A673 (cell line): Measurements from ENCODE around the gene GPSM1. TPM values are rescaled to one million over a fixed set of nuclear protein-coding genes. Genes with fewer than 3 reads are reported as not detected.
A peak's percentile ranks its signal among the peaks of the same experiment; 100 is the strongest.

Source experiments
- BruUV-seq: library from RNA; stranded (reverse); fragments of 400-500 nt; replicated peaks from 2 replicates; lab custom pipeline; 2021; lab: Mats Ljungman, UMichigan
- CTCF ChIA-PET: fragments of 300-600 bp; sonication (Branson Sonifier 250); formaldehyde crosslinking; loops from one replicate; lab custom pipeline; 2022; ENCODE audit warnings: antibody characterized with exemption; lab: Charles Lee
- POLR2A ChIA-PET: fragments of 300-600 bp; sonication (Branson Sonifier 250); formaldehyde crosslinking; loops from one replicate; lab custom pipeline; 2022; ENCODE audit warnings: antibody characterized with exemption; ENCODE audit not compliant: low non-redundant PET; lab: Charles Lee
- DNase-seq: peaks from one replicate; pipeline ENCODE4 v3.0.0-alpha.2; 2015; ENCODE audit warnings: low spot score
- H3K27ac ChIP-seq: fragments of 200-600 bp; sonication (generic); 2 replicates; pipeline ENCODE4 v1.5.1; 2016; ENCODE audit warnings: mixed run types, low read depth, mild to moderate bottlenecking, mixed read lengths, antibody characterized with exemption, low read length; ENCODE audit not compliant: poor library complexity, severe bottlenecking
- H3K27me3 ChIP-seq: fragments of 200-600 bp; sonication (generic); replicated peaks from 2 replicates; pipeline ENCODE4 v1.6.1; 2017; ENCODE audit warnings: mixed run types, low read depth, mild to moderate bottlenecking, mixed read lengths, antibody characterized with exemption, low read length; ENCODE audit not compliant: insufficient read depth, poor library complexity
- H3K36me3 ChIP-seq: fragments of 200-600 bp; sonication (generic); 2 replicates; pipeline ENCODE4 v1.6.1; 2016; ENCODE audit warnings: mixed run types, mild to moderate bottlenecking, mixed read lengths, antibody characterized with exemption, low read length; ENCODE audit not compliant: insufficient read depth, poor library complexity, severe bottlenecking
- H3K4me1 ChIP-seq: fragments of 200-600 bp; sonication (generic); 2 replicates; pipeline ENCODE4 v1.6.1; 2017; ENCODE audit warnings: mixed run types, mild to moderate bottlenecking, mixed read lengths, antibody characterized with exemption, low read length; ENCODE audit not compliant: insufficient read depth, poor library complexity, severe bottlenecking
- H3K4me3 ChIP-seq: fragments of 200-600 bp; sonication (generic); 2 replicates; pipeline ENCODE4 v1.5.1; 2016; ENCODE audit warnings: low read depth, mixed run types, mild to moderate bottlenecking, mixed read lengths, low read length; ENCODE audit not compliant: poor library complexity, severe bottlenecking
- H3K9me3 ChIP-seq: fragments of 200-600 bp; sonication (generic); 2 replicates; pipeline ENCODE4 v1.6.1; 2016; ENCODE audit warnings: mixed run types, low read depth, mild to moderate bottlenecking, mixed read lengths, antibody characterized with exemption, low read length; ENCODE audit not compliant: poor library complexity, severe bottlenecking
- EZH2 ChIP-seq: fragments of 200-600 bp; sonication (generic); IDR thresholded peaks from 2 replicates; pipeline ENCODE4 v1.6.1; 2017; ENCODE audit warnings: borderline replicate concordance, low read depth, mild to moderate bottlenecking, mixed read lengths, antibody characterized with exemption, low read length; ENCODE audit not compliant: poor library complexity, severe bottlenecking
- intact Hi-C: fragments of 100-400 bp; cut with micrococcal nuclease; formaldehyde crosslinking; loops from one replicate; pipeline ENCODE4 v1.10.0; 2022; ENCODE audit not compliant: unreplicated experiment
- total RNA-seq: library from RNA; stranded (reverse); gene quantifications from 2 replicates; pipeline ENCODE4 v1.2.3, GENCODE V29; 2021
- TF ChIP-seq, protein P1 (sequence below): fragments of 300-800, 200-600 bp; sonication (generic); conservative IDR thresholded peaks from 2 replicates; pipeline ENCODE4 v1.5.1; 2017; ENCODE audit warnings: low read depth, mild to moderate bottlenecking, antibody characterized with exemption, low read length, moderate library complexity, mixed read lengths

Gene GPSM1
- total RNA-seq, 1 experiment from 2014 or later, result 36.4 TPM

DNA sequence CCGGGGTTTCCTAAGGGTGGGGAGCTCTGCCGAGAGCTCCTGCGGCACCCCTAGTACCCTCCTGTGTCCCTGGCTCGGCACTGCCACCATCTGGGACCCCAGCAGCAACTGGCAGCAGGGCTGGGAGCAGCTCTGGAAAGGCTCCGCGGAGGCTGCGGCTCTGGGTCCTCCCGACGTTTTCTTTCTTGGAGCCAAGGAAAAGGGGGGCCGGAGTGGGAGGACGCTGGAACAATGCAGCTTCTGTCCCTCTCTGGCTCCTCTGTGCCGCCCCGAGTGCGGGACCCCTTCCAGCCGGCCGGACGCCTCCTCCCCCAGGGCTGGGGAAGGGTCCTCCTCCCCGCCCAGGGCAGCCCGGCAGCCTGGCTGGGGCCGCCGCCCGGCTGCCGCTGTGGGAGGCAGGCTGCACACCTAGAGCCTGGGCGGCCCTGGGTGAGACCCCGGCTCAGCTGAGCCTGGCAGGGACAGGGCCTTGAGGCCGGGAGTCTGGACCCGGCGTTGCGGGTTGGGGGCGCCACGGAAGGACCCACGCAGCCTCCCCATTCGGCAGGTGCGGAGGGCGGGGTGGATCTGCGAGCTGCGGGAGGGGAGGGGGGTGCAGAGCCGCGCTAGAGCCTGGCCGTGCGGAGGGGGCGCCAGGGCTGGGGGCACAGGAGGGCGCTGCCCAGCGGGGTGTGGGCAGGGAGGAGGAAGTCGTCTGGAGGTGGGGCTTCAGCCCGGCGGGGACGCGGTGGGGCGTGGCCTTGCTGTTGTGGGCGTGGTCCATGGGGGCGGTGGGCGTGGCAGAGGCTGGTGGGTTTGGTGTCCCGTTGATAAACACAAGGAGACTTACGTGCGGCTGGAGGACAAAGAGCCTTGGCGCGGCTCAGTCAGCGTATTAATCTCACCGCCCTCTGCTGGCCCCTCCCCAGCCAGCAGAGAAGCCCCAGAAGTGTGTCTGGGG is 15.1 kb downstream of the GPSM1 start:
- peak overlapping the region; percentile 36 for H3K4me3 ChIP-seq
- CTCF ChIA-PET, result no interaction called here

DNA sequence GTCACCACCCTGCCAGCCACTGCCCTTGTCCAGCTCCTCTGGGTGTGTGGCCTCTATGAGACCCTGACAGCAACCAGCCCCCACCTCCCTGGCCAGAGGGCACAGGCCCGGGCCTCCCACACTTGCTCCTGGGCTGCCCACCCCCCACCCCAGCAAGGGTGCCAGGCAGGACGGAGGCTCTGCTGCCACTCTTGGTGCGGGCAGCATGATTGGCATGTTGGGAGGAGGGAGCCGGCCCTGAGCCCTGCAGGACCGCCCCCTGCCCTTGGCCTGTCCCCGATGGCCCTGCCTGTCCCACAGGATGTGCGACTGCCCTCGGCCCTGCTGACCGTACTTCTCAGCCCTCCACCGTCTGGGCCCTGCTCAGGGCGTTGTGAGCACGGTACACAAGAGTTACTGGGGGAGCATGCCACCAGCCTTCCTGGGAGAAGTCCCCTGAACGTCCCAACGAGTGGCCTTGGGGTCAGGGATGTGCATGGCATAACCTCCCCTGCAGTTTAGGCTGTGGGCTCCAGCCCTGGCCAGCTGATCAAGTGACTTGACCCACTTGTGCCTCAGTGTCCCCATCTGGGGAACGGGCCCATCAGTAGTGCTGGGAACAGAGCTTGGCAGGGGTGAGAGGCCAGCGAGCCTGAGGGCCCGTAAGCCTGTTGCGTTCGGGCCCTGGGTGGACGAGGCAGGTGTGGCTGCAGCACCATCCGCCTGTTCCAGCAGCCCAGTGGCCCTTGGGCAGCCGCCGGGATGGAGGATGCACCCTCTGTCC is 16.0 kb downstream of the GPSM1 start:
- Histone ChIP-seq H3K9me3 (no peaks in the 10 kb centered on the region), H3K4me1 (peaks cover 12% of the 10 kb centered on the region), H3K27ac (peak overlapping the region; percentile 82), H3K36me3 (no peaks in the 10 kb centered on the region), H3K4me3 (peak overlapping the region; percentile 36), H3K27me3 (no peaks in the 10 kb centered on the region)
- ChIA-PET CTCF (no interaction called here), POLR2A (no interaction called here)
- no TSS peak for BruUV-seq
- DNase-seq, result no peak
- TF ChIP-seq, protein P1, sequence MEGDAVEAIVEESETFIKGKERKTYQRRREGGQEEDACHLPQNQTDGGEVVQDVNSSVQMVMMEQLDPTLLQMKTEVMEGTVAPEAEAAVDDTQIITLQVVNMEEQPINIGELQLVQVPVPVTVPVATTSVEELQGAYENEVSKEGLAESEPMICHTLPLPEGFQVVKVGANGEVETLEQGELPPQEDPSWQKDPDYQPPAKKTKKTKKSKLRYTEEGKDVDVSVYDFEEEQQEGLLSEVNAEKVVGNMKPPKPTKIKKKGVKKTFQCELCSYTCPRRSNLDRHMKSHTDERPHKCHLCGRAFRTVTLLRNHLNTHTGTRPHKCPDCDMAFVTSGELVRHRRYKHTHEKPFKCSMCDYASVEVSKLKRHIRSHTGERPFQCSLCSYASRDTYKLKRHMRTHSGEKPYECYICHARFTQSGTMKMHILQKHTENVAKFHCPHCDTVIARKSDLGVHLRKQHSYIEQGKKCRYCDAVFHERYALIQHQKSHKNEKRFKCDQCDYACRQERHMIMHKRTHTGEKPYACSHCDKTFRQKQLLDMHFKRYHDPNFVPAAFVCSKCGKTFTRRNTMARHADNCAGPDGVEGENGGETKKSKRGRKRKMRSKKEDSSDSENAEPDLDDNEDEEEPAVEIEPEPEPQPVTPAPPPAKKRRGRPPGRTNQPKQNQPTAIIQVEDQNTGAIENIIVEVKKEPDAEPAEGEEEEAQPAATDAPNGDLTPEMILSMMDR, result no peak
- no peak for TF ChIP-seq EZH2
- intact Hi-C loops, result no loop called here

More for the DNA sequence above, 15.1 kb downstream of the GPSM1 start:
- H3K9me3 ChIP-seq, result no peaks in the 10 kb centered on the region
- no peak for TF ChIP-seq EZH2
- TF ChIP-seq, protein P1, result no peak
- peak; percentile 90 for DNase-seq
- no peaks in the 10 kb centered on the region for H3K27me3 ChIP-seq
- no TSS peak for BruUV-seq
- POLR2A ChIA-PET, result no interaction called here
- H3K4me1 ChIP-seq, result peaks cover 12% of the 10 kb centered on the region
- H3K27ac ChIP-seq, result peak overlapping the region; percentile 82
- H3K36me3 ChIP-seq, result no peaks in the 10 kb centered on the region
- intact Hi-C loops, result no loop called here

DNA sequence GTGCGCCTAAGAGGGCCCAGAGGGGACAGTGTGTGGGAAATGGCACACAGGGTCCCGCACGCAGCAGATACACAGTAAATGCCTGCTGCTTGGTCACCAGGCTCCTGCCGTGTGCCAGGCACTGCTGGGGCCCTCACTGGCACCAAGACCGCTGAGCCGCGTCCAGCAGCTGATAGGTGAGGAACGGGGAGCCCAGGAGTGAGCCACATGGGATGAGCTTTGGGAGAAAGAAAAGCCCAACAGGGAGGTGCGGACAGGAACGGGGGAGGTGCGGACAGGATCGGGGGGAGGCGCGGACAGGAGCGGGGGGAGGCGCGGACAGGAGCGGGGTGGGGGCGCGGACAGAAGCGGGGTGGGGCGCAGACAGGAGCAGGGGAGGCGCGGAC is 16.5 kb downstream of the GPSM1 start:
- ChIA-PET CTCF (no interaction called here), POLR2A (no interaction called here)
- no peak overlapping the region for H3K27ac ChIP-seq
- no TSS peak for BruUV-seq
- no peaks in the 10 kb centered on the region for H3K9me3 ChIP-seq
- peaks cover 12% of the 10 kb centered on the region for H3K4me1 ChIP-seq
- DNase-seq, result no peak
- TF ChIP-seq EZH2, result no peak
- TF ChIP-seq, protein P1, result no peak
- no peak overlapping the region for H3K4me3 ChIP-seq
- H3K27me3 ChIP-seq, result no peaks in the 10 kb centered on the region
- intact Hi-C loops, result no loop called here
- H3K36me3 ChIP-seq, result no peaks in the 10 kb centered on the region
